GM18508 (cell line): ENCODE data around the gene ZNF207.
"Not testable (repeated sequence)": the region's sequence is repeated elsewhere in the genome, so short reads cannot be mapped to it uniquely, and the experiment has no call there.

Experiments
- ATAC-seq: cut with Tn5 transposase; IDR thresholded peaks from one replicate; pipeline ENCODE4 v1.9.1; 2021; ENCODE audit warnings: moderate number of reproducible peaks; ENCODE audit not compliant: insufficient read depth, unreplicated experiment

Gene ZNF207

GRCh38 chr17:32333187-32333586 is 16.8 kb upstream of the ZNF207 start:
- no peak for ATAC-seq

- no peak for ATAC-seq
These were observed 14.9 kb upstream of the ZNF207 start for GRCh38 chr17:32335046-32335445.

GRCh38 chr17:32335687-32336086 is 14.3 kb upstream of the ZNF207 start:
- no peak for ATAC-seq

GRCh38 chr17:32341141-32341856 is 8.7 kb upstream of the ZNF207 start:
- no peak for ATAC-seq

- no peak for ATAC-seq
These were observed 7.9 kb upstream of the ZNF207 start, which contains the start of gene C17orf75 for GRCh38 chr17:32341857-32342602. C17orf75 (minus strand) TSS chr17:32342173; CDS start chr17:32342139, 34 bp downstream.

- ATAC-seq: no peak
These were observed 7.2 kb upstream of the ZNF207 start for GRCh38 chr17:32342603-32343325.

- ATAC-seq: no peak
These were observed 3.9 kb upstream of the ZNF207 start for GRCh38 chr17:32345951-32346600.

- no peak for ATAC-seq
These were observed 1.5 kb upstream of the ZNF207 start for GRCh38 chr17:32348483-32348800.

- ATAC-seq: peak; percentile 14
These were observed 479 bp upstream of the ZNF207 start for GRCh38 chr17:32349503-32349853.

- ATAC-seq: no peak
These were observed 885 bp downstream of the ZNF207 start for GRCh38 chr17:32350666-32351418.

- not testable (repeated sequence) for ATAC-seq
These were observed 2.8 kb downstream of the ZNF207 start for GRCh38 chr17:32352734-32353133.

- ATAC-seq: no peak
These were observed 5.9 kb downstream of the ZNF207 start for GRCh38 chr17:32355649-32356377.

GRCh38 chr17:32356378-32356743 is 6.4 kb downstream of the ZNF207 start:
- no peak for ATAC-seq

GRCh38 chr17:32356750-32357149 is 6.8 kb downstream of the ZNF207 start:
- ATAC-seq: no peak

- no peak for ATAC-seq
These were observed 7.7 kb downstream of the ZNF207 start for GRCh38 chr17:32357615-32358014.

GRCh38 chr17:32361270-32361669 is 11.3 kb downstream of the ZNF207 start:
- no peak for ATAC-seq

- no peak for ATAC-seq
These were observed 20.5 kb downstream of the ZNF207 start for GRCh38 chr17:32370426-32370825.

GRCh38 chr17:32382526-32383223 is 32.7 kb downstream of the ZNF207 start:
- no peak for ATAC-seq

GRCh38 chr17:32383926-32384434 is 34.0 kb downstream of the ZNF207 start:
- no peak for ATAC-seq
